ENCODE results near the gene NAA30.

NAA30 gene

DNA sequence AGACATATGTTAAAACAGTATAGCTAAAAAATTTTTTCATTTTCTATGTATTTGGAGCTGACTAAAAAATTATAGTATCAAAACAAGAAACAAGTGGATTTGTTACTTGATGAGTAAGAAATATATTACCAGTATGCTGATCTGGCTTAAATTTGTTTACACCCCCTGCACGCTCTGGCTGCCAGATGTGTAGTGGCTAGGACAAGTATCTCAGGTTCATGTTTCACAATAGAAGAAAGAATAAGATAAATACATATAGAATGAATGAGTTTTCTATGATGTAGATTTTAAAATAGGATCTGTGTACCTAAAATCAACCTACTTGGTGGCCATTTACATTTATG lies 13.1 kb downstream of the NAA30 start:
- Histone ChIP-seq H3K27ac (no peak overlapping the region), H3K27me3 (ENCODE audit: control insufficient read depth, insufficient read depth, low read length) (no peaks in the 10 kb centered on the region), H3K36me3 (ENCODE audit: control insufficient read depth, insufficient read depth, low read length) (no peaks in the 10 kb centered on the region), H2AFZ (no peak overlapping the region), H3K4me1 (peaks cover 9% of the 10 kb centered on the region), H3K79me2 (peaks cover 20% of the 10 kb centered on the region), H3K4me3 (ENCODE audit: low read depth, low read length) (no peak overlapping the region), H3K9me3 (ENCODE audit: control insufficient read depth, low read length) (no peaks in the 10 kb centered on the region), H3K4me2 (ENCODE audit: low read length) (no peak overlapping the region), H3K9ac (no peak overlapping the region)
- TF ChIP-seq, protein P1, sequence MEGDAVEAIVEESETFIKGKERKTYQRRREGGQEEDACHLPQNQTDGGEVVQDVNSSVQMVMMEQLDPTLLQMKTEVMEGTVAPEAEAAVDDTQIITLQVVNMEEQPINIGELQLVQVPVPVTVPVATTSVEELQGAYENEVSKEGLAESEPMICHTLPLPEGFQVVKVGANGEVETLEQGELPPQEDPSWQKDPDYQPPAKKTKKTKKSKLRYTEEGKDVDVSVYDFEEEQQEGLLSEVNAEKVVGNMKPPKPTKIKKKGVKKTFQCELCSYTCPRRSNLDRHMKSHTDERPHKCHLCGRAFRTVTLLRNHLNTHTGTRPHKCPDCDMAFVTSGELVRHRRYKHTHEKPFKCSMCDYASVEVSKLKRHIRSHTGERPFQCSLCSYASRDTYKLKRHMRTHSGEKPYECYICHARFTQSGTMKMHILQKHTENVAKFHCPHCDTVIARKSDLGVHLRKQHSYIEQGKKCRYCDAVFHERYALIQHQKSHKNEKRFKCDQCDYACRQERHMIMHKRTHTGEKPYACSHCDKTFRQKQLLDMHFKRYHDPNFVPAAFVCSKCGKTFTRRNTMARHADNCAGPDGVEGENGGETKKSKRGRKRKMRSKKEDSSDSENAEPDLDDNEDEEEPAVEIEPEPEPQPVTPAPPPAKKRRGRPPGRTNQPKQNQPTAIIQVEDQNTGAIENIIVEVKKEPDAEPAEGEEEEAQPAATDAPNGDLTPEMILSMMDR (IDR thresholded peaks at IDR 0.05): no peak

DNA sequence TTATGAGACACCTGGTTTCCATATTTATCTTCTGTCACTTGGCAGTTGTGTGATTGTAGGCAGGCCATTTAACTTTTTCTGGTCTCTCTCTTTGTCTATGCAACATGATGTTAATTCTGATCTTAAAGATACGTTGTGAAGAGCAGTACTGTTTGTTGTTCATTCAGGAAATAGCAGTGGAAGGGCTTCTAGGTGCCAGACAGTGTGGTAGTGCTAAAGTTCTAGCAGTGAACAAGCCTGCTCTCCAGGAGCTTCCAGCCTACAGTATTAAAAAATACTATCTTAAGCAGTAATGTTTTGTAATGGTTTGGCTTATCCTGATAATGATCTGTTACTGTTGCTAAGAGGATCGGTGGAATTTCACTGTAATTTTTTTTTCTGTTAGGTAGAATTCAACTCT lies 15.2 kb downstream of the NAA30 start:
- Histone ChIP-seq H3K4me2 (ENCODE audit: low read length) (no peak overlapping the region), H3K4me1 (peaks cover 9% of the 10 kb centered on the region), H3K79me2 (peaks cover 10% of the 10 kb centered on the region), H3K27me3 (ENCODE audit: control insufficient read depth, insufficient read depth, low read length) (no peaks in the 10 kb centered on the region), H3K9ac (no peak overlapping the region), H2AFZ (no peak overlapping the region), H3K27ac (no peak overlapping the region), H3K9me3 (ENCODE audit: control insufficient read depth, low read length) (no peaks in the 10 kb centered on the region), H3K36me3 (ENCODE audit: control insufficient read depth, insufficient read depth, low read length) (no peaks in the 10 kb centered on the region), H3K4me3 (ENCODE audit: low read depth, low read length) (no peak overlapping the region)
- TF ChIP-seq, protein P1 (IDR thresholded peaks at IDR 0.05): no peak

DNA sequence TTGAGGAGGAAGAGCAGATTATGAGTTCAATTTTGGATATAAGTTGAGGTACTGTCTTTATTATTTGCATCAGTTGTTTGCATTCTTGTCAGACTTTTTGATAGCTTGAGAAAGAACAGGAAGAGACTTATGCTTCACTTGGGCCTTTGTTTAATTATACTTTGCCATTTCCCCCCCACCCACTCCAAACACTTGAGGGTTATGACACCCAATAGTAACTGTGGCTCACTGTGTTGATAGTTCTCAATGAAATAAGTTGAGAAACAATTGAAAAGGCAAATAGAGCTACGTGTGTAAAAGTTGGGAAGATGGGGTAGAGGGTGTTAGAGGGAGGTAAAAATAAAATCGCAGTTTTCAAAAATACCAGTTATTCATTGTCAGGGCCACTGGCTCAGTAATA lies 17.7 kb downstream of the NAA30 start:
- TF ChIP-seq, protein P1 (IDR thresholded peaks at IDR 0.05): no peak
- Histone ChIP-seq H3K4me2 (ENCODE audit: low read length) (no peak overlapping the region), H3K9ac (no peak overlapping the region), H3K9me3 (ENCODE audit: control insufficient read depth, low read length) (no peaks in the 10 kb centered on the region), H3K4me1 (peaks cover 4% of the 10 kb centered on the region), H3K27ac (no peak overlapping the region), H3K27me3 (ENCODE audit: control insufficient read depth, insufficient read depth, low read length) (no peaks in the 10 kb centered on the region), H2AFZ (no peak overlapping the region), H3K79me2 (peaks cover 10% of the 10 kb centered on the region), H3K36me3 (ENCODE audit: control insufficient read depth, insufficient read depth, low read length) (no peaks in the 10 kb centered on the region), H3K4me3 (ENCODE audit: low read depth, low read length) (no peak overlapping the region)

DNA sequence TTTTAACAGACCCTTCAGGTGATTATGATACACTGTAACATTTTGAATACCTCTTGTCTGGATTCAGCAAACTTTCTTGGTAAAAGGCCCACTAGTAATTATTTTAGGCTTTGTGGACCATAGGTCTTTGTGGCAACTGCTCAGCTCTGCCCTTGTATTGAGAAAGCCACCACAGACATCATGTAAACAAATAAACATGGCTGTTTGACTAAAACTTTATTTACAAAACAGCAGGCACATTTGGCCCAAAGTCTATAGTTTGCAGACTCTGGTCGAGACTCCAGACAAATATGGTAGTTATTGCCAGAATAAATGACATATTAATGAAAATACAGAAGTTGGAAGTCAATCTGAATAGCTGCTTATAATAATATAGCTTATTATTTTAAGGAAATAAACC lies 18.2 kb downstream of the NAA30 start:
- Histone ChIP-seq H3K9me3 (ENCODE audit: control insufficient read depth, low read length) (no peaks in the 10 kb centered on the region), H3K36me3 (ENCODE audit: control insufficient read depth, insufficient read depth, low read length) (no peaks in the 10 kb centered on the region), H3K27ac (no peak overlapping the region), H3K4me2 (ENCODE audit: low read length) (no peak overlapping the region), H3K79me2 (peaks cover 10% of the 10 kb centered on the region), H3K4me3 (ENCODE audit: low read depth, low read length) (no peak overlapping the region), H3K27me3 (ENCODE audit: control insufficient read depth, insufficient read depth, low read length) (no peaks in the 10 kb centered on the region), H2AFZ (no peak overlapping the region), H3K9ac (no peak overlapping the region), H3K4me1 (peaks cover 4% of the 10 kb centered on the region)
- TF ChIP-seq, protein P1 (IDR thresholded peaks at IDR 0.05): no peak

DNA sequence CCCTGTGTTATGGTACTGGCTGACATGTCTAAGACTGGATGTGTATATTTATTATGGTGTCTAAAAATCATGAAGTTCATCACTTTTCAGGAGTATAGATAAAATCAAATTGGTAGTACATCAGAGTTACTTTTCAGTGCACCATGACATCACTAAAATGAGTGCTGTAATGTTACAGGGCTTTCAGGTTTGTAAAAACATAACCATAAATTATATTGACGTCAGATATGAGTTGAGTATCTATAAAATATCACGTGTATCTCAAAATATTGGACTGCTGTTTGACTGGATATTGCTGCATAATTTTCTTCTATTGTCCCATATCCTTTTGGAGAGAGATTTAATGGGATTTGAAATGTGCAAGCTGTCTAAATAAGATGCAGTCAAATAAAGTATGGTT lies 22.0 kb downstream of the NAA30 start:
- TF ChIP-seq, protein P1 (IDR thresholded peaks at IDR 0.05): no peak
- Histone ChIP-seq H3K27ac (no peak overlapping the region), H3K9ac (no peak overlapping the region), H3K4me1 (no peaks in the 10 kb centered on the region), H3K27me3 (ENCODE audit: control insufficient read depth, insufficient read depth, low read length) (no peaks in the 10 kb centered on the region), H3K9me3 (ENCODE audit: control insufficient read depth, low read length) (no peaks in the 10 kb centered on the region), H3K4me2 (ENCODE audit: low read length) (no peak overlapping the region), H3K4me3 (ENCODE audit: low read depth, low read length) (no peak overlapping the region), H3K79me2 (peaks cover 3% of the 10 kb centered on the region), H3K36me3 (ENCODE audit: control insufficient read depth, insufficient read depth, low read length) (no peaks in the 10 kb centered on the region), H2AFZ (no peak overlapping the region)

Data from parathyroid adenoma (tissue), 2 donors.